Lower leg skin (tissue), 3 donors: ENCODE data around the gene MAP7D3.

Experiments
- POLR2A ChIP-seq, 2 donors: fragments of 450-650 bp; IDR thresholded peaks; one replicate each; pipeline ENCODE4 v1.6.1; 2016 to 2017; ENCODE audit warnings: antibody characterized with exemption in 2 of 2, mild to moderate bottlenecking in 1 of 2, moderate library complexity in 1 of 2
- TF ChIP-seq, protein P1 (sequence below), 3 donors: fragments of 450-650 bp; IDR thresholded peaks; one replicate each; pipeline ENCODE4 v1.5.1; 2016; ENCODE audit warnings: antibody characterized with exemption in 3 of 3, mild to moderate bottlenecking in 3 of 3, moderate library complexity in 2 of 3

DNA sequence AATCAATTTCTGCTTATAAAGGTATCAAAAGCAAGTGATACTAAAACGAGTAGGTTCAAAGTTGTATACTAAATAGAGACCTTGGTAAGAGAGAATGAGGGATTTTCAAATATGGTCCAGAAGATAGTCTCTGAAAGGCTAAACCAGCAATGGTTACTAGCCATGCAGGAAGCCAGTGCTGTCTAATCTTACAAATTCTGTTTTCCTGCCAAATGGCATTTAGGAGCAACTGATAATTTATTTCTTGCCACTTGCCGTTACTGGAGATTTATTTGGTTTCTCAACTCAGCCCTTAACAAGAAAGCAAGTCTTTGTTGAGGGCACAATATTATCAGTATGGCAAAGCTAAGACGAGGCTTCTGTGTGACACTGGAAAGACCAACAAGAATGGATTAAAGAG is 47.2 kb downstream of the MAP7D3 start:
- TF ChIP-seq, protein P1, sequence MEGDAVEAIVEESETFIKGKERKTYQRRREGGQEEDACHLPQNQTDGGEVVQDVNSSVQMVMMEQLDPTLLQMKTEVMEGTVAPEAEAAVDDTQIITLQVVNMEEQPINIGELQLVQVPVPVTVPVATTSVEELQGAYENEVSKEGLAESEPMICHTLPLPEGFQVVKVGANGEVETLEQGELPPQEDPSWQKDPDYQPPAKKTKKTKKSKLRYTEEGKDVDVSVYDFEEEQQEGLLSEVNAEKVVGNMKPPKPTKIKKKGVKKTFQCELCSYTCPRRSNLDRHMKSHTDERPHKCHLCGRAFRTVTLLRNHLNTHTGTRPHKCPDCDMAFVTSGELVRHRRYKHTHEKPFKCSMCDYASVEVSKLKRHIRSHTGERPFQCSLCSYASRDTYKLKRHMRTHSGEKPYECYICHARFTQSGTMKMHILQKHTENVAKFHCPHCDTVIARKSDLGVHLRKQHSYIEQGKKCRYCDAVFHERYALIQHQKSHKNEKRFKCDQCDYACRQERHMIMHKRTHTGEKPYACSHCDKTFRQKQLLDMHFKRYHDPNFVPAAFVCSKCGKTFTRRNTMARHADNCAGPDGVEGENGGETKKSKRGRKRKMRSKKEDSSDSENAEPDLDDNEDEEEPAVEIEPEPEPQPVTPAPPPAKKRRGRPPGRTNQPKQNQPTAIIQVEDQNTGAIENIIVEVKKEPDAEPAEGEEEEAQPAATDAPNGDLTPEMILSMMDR (IDR thresholded peaks at IDR 0.05), result no peak
- TF ChIP-seq POLR2A (IDR thresholded peaks at IDR 0.05), result no peak
